OCI-LY7 (cell line): Measurements from ENCODE around the gene DENND1A. TPM values are rescaled to one million over a fixed set of nuclear protein-coding genes. Genes with fewer than 3 reads are reported as not detected.
"Not testable (repeated sequence)": the region's sequence is repeated elsewhere in the genome, so short reads cannot be mapped to it uniquely, and the experiment has no call there.

Experiments
- BruUV-seq: library from RNA; stranded (reverse); fragments of 400-500 nt; replicated peaks from 2 replicates; lab custom pipeline; 2021; lab: Mats Ljungman, UMichigan
- CTCF ChIA-PET: fragments of 300-600 bp; sonication (Branson Sonifier 250); formaldehyde crosslinking; loops from one replicate; lab custom pipeline; 2022; ENCODE audit warnings: antibody characterized with exemption; ENCODE audit not compliant: unreplicated experiment; lab: Charles Lee
- POLR2A ChIA-PET: fragments of 300-600 bp; sonication (Branson Sonifier 250); formaldehyde crosslinking; loops from one replicate; lab custom pipeline; 2022; ENCODE audit warnings: antibody characterized with exemption; lab: Charles Lee
- DNase-seq: peaks from one replicate; pipeline ENCODE4 v3.0.0-alpha.2; 2015; ENCODE audit warnings: low spot score
- H2AFZ ChIP-seq: fragments of 200-600 bp; sonication (generic), shearing (Covaris generic); 2 replicates; pipeline ENCODE4 v1.6.1; 2014; ENCODE audit warnings: mild to moderate bottlenecking, antibody characterized with exemption, low read length, moderate library complexity
- H3K27ac ChIP-seq: fragments of 200-600 bp; sonication (generic); 2 replicates; pipeline ENCODE4 v1.5.1; 2014; ENCODE audit warnings: mixed run types, low read depth, mild to moderate bottlenecking, moderate library complexity, low read length, inconsistent platforms; ENCODE audit not compliant: poor library complexity, severe bottlenecking
- H3K36me3 ChIP-seq: fragments of 200-600 bp; sonication (generic); 2 replicates; pipeline ENCODE4 v1.6.1; 2014; ENCODE audit warnings: mild to moderate bottlenecking, antibody characterized with exemption, low read length, moderate library complexity, mixed read lengths; ENCODE audit not compliant: insufficient read depth
- H3K4me1 ChIP-seq: fragments of 200-600 bp; sonication (generic); 2 replicates; pipeline ENCODE4 v1.5.1; 2014; ENCODE audit warnings: mild to moderate bottlenecking, low read length; ENCODE audit not compliant: insufficient read depth, poor library complexity, severe bottlenecking
- H3K4me2 ChIP-seq: fragments of 200-600 bp; sonication (generic); 2 replicates; pipeline ENCODE4 v1.6.1; 2014; ENCODE audit warnings: mild to moderate bottlenecking, low read length
- H3K4me3 ChIP-seq: fragments of 200-600 bp; sonication (generic); 2 replicates; pipeline ENCODE4 v1.5.1; 2014; ENCODE audit warnings: mild to moderate bottlenecking, low read depth, low read length; ENCODE audit not compliant: poor library complexity, severe bottlenecking
- H3K79me2 ChIP-seq: fragments of 200-600 bp; sonication (generic); 2 replicates; pipeline ENCODE4 v1.6.1; 2016; ENCODE audit warnings: low read depth, mild to moderate bottlenecking, low read length, moderate library complexity, mixed read lengths; ENCODE audit not compliant: insufficient read depth
- H3K9me2 ChIP-seq: fragments of 200-600 bp; sonication (generic); 2 replicates; pipeline ENCODE4 v1.6.1; 2016; ENCODE audit warnings: mild to moderate bottlenecking, low read length, mixed read lengths; ENCODE audit not compliant: insufficient read depth
- H3K9me3 ChIP-seq: fragments of 200-600 bp; sonication (generic); 2 replicates; pipeline ENCODE4 v1.6.1; 2014; ENCODE audit warnings: mild to moderate bottlenecking, mixed run types, low read length, mixed read lengths
- H4K20me1 ChIP-seq: fragments of 200-600 bp; sonication (generic); 2 replicates; pipeline ENCODE4 v1.6.1; 2014; ENCODE audit warnings: mild to moderate bottlenecking, antibody characterized with exemption, low read length, moderate library complexity, mixed read lengths; ENCODE audit not compliant: insufficient read depth
- CTCF ChIP-seq: fragments of 200-600 bp; sonication (generic); conservative IDR thresholded peaks from 2 replicates; pipeline ENCODE4 v1.5.1; 2014; ENCODE audit warnings: mild to moderate bottlenecking, antibody characterized with exemption, low read length, moderate library complexity, mixed read lengths
- EZH2phosphoT487 ChIP-seq: fragments of 200-600 bp; sonication (generic); IDR thresholded peaks from 2 replicates; pipeline ENCODE4 v1.6.1; 2018; ENCODE audit warnings: low read depth, borderline replicate concordance, mild to moderate bottlenecking, mixed run types, antibody characterized with exemption, low read length, moderate library complexity, mixed read lengths
- intact Hi-C: fragments of 100-400 bp; cut with micrococcal nuclease; formaldehyde crosslinking; loops from one replicate; pipeline ENCODE4 v1.10.0; 2022; ENCODE audit not compliant: unreplicated experiment
- total RNA-seq, 2 experiments: library from RNA; depleted of rRNA in 1 of 2; stranded (reverse); fragments of >200 nt in 1 of 2; shearing (Covaris generic) in 1 of 2; gene quantifications; 2 replicates each; pipeline ENCODE4 v1.2.3, GENCODE V29; 2014 to 2022

DENND1A gene
- total RNA-seq, 2 experiments from 2014 or later: 17.9 to 36.3 TPM

GRCh38 chr9:123816817-123817472, 113.0 kb downstream of the DENND1A start:
- Histone ChIP-seq H2AFZ (no peak overlapping the region), H3K4me1 (no peaks in the 10 kb centered on the region), H3K9me3 (no peaks in the 10 kb centered on the region), H3K4me3 (no peak overlapping the region), H3K9me2 (no peaks in the 10 kb centered on the region), H3K4me2 (no peak overlapping the region), H3K79me2 (no peaks in the 10 kb centered on the region), H3K27ac (no peak overlapping the region), H4K20me1 (no peaks in the 10 kb centered on the region), H3K36me3 (no peaks in the 10 kb centered on the region)
- ChIA-PET POLR2A (interaction anchor here (0.5 to 0.6 kb wide), 2 partner anchors 14 to 152 kb away, joined by 3 read pairs; no protein-coding TSS in a partner anchor), CTCF (no interaction called here)
- TF ChIP-seq EZH2phosphoT487 (no peak), CTCF (no peak)
- BruUV-seq: no TSS peak
- intact Hi-C loops: no loop called here
- no peak for DNase-seq

DNA sequence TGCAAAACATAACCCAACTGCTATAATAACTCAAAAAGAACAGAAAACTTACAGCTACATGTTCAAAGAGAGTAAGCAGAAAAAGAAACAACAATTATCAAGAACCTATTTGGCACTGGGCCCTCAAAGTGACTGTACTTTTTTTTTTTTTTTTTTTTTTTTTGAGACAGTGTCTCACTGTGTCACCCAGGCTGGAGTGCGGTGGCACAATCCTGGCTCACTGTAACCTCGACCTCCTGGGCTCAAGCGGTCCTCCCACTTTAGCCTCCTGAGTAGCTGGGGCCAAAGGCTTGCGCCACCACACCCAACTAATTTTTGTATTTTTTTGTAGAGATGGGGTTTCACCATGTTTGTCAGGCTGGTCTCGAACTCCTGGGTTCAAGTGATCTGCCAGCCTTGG, 114.1 kb downstream of the DENND1A start:
- H3K4me3 ChIP-seq, H3K27ac ChIP-seq, intact Hi-C loops, H3K79me2 ChIP-seq, BruUV-seq, H3K4me1 ChIP-seq, H3K4me2 ChIP-seq, CTCF ChIA-PET, H4K20me1 ChIP-seq, H3K9me2 ChIP-seq, H3K9me3 ChIP-seq, H3K36me3 ChIP-seq, DNase-seq, H2AFZ ChIP-seq: not testable (repeated sequence)
- POLR2A ChIA-PET: interaction anchor here (1.6 kb wide), 1 partner anchor 11 kb away, joined by 3 read pairs; no protein-coding TSS in a partner anchor

GRCh38 chr9:123814496-123814895, 115.4 kb downstream of the DENND1A start:
- Histone ChIP-seq H2AFZ (no peak overlapping the region), H3K4me2 (no peak overlapping the region), H3K4me3 (no peak overlapping the region), H3K4me1 (no peaks in the 10 kb centered on the region), H3K36me3 (no peaks in the 10 kb centered on the region), H3K9me2 (no peaks in the 10 kb centered on the region), H4K20me1 (no peaks in the 10 kb centered on the region), H3K79me2 (no peaks in the 10 kb centered on the region), H3K9me3 (no peaks in the 10 kb centered on the region), H3K27ac (no peak overlapping the region)
- ChIA-PET POLR2A (interaction anchor here (1.6 kb wide), 1 partner anchor 9 kb away, joined by 3 read pairs; no protein-coding TSS in a partner anchor), CTCF (no interaction called here)
- TF ChIP-seq CTCF (no peak), EZH2phosphoT487 (no peak)
- BruUV-seq: no TSS peak
- intact Hi-C loops: no loop called here
- no peak for DNase-seq
